ENCODE results near the gene PSMD6.

GRCh38 chr3:64002233-64002632 is 21.1 kb downstream of the PSMD6 start:
- TF ChIP-seq, protein P1, sequence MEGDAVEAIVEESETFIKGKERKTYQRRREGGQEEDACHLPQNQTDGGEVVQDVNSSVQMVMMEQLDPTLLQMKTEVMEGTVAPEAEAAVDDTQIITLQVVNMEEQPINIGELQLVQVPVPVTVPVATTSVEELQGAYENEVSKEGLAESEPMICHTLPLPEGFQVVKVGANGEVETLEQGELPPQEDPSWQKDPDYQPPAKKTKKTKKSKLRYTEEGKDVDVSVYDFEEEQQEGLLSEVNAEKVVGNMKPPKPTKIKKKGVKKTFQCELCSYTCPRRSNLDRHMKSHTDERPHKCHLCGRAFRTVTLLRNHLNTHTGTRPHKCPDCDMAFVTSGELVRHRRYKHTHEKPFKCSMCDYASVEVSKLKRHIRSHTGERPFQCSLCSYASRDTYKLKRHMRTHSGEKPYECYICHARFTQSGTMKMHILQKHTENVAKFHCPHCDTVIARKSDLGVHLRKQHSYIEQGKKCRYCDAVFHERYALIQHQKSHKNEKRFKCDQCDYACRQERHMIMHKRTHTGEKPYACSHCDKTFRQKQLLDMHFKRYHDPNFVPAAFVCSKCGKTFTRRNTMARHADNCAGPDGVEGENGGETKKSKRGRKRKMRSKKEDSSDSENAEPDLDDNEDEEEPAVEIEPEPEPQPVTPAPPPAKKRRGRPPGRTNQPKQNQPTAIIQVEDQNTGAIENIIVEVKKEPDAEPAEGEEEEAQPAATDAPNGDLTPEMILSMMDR (IDR thresholded peaks at IDR 0.05), result no peak
- no peak for TF ChIP-seq POLR2A (IDR thresholded peaks at IDR 0.05)
